Superior temporal gyrus (tissue), 1 donor: ENCODE data around the gene AP2B1.
"Not testable (repeated sequence)": the region's sequence is repeated elsewhere in the genome, so short reads cannot be mapped to it uniquely, and the experiment has no call there.

Experiments
- DNase-seq: peaks from one replicate; pipeline ENCODE4 v3.0.0-alpha.2; 2016; ENCODE audit errors: extremely low spot score

Gene AP2B1

DNA sequence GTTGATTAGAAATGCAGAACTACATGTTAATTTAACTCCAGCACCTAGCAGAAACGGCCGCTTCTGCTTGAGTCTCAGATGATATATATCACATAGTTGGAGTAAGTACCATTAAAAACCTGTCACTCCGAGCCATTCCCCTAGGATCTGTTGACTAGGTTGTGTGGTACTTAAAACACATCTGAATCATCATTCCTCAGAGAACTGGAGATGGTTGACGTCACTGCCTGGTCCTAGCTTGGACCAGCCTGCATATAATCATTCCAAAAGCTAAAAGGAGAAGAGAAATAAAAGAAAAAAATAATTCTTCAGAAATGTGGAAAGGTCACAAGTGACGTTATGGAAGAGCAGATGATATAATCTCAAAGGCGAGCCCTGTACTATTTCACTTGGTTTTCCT, 113.0 kb downstream of the AP2B1 start:
- DNase-seq, result no peak

DNA sequence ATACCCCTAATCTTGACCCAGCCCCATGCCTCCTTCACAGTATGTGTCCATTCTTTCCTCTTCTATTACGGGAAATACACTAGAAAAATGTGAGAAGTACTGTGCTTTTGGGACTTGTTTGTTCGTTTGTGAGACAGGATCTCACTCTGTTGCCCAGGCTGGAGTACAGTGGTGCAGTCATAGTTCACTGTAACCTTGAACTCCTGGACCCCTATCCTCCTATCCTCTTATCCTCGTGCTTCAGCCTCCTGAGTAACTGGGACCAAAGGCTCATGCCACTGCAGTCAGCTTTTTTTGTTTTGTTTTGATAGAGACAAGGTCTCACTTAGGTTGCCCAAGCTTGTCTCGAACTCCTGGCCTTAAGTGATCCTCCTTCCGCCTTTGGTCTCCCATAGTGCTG, 114.4 kb downstream of the AP2B1 start:
- no peak for DNase-seq

DNA sequence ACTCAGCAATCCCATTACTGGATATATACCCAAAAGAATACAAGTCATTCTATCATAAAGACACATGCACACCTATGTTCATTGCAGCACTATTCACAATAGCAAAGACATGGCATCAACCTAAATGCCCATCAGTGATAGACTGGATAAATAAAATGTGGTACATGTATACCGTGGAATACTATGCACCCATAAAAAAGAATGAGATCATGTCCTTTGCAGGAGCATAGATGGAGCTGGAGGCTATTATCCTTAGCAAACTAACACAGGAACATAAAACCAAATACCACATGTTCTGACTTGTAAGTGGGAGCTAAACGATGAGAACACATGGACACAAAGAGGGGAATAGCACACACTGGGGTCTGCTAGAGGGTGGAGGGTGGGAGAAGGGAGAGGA, 116.2 kb downstream of the AP2B1 start:
- not testable (repeated sequence) for DNase-seq

DNA sequence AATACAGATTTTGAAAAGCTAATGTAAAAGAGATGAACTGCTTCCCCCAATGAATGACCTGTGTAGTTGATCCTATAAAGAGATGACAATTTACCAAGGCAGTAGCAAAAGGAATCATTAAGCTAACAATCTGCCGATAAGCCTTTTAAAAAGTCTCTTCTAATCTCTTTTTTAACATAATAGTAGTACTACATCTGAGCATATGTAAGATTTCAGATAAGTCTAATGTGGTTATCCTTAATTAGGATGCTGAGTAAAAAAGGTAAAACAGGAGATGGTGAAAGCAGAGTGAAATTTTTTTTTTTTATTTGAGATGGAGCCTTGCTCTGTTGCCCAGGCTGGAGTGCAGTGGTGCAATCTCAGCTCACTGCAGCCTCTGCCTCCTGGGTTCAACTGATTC, 118.1 kb downstream of the AP2B1 start:
- no peak for DNase-seq

DNA sequence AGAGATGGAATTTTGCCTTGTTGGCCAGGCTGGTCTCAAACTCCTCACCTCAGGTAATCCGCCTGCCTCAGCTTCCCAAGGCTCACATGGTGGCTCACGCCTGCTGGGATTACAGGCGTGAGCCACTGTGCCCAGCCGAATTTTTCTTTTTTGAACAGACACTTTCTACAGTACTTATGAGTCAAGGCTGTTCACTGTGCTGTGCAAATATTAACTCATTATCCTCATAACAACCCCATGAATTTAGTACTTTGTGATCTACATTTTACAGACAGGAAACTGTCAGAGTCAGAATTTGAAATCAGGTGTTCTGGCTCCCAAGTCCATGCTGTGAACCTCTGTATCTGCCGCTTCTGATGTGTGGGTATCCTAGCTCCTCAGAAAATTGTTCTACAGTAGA, 118.6 kb downstream of the AP2B1 start:
- no peak for DNase-seq

DNA sequence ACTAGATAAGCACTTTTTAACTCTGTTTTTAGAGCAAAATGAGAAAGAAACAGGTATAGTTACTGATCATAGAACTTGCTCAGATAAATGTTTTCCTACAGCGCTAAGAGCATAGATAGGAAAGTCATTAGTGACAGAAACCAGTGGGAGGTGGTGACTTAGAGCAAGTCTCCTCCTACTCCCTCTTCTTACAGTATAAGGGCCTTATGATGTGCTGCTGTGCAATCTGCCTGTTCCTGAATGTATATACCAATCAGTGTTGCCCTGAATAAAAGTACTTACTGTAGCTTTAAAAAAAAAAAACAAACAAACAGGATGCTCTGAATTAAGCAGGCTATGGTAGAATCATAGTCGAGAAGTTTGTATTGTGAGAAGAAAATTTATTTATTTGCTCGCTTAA, 121.0 kb downstream of the AP2B1 start:
- DNase-seq, result no peak

DNA sequence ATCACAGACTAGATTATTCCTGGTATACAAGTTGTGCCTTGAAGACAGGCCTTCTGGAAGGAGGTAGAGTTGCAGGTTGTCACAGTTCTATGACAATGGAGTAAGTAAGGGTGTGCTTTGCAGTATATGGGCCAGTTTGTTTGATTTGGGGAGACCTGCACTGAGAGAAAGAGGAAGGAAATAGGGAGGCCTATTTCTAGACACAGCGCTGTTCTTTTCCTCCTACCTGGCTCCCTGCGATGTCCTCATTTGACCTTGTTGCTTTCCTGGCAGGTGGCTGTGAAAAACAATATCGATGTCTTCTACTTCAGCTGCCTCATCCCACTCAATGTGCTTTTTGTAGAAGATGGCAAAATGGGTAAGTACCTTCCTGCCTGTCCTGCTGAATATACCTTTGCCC, 121.8 kb downstream of the AP2B1 start:
- DNase-seq, result no peak

DNA sequence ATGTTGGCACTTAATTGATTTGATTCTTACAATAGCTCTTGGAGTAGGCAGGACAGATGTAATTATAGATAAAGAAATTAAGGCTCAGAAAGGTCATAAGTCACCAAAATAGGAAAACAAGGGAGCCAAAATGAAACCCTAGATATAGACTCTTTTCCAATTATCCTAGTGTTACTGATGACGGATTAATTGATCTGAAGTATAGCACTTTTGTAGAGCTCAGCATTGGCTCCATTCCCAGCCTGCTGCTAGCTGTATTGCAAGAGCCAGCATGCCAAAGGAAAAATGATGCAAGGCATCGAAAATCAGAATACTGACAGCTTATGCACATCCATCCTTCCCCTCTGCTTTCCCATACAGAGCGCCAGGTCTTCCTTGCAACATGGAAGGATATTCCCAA, 122.8 kb downstream of the AP2B1 start:
- DNase-seq, result no peak

DNA sequence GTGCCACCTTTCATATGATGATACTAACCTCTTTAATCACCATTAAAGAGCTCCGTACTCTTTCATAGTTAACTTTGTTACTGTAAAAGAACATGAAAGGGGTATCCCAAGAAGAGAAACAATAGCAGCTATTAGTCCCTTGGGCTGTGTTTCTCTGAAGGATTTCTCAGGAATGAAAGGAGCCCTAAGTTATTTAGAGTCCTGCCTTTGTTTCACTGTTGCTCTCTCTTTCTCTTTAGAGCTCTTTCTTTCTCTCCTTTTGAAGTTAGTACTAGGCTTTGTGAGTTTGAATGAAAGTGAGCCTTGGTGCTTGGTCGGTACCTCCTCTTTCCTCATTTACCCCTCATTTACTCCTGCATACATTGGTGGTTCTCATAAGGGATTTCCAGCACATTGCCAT, 123.8 kb downstream of the AP2B1 start:
- DNase-seq, result no peak

DNA sequence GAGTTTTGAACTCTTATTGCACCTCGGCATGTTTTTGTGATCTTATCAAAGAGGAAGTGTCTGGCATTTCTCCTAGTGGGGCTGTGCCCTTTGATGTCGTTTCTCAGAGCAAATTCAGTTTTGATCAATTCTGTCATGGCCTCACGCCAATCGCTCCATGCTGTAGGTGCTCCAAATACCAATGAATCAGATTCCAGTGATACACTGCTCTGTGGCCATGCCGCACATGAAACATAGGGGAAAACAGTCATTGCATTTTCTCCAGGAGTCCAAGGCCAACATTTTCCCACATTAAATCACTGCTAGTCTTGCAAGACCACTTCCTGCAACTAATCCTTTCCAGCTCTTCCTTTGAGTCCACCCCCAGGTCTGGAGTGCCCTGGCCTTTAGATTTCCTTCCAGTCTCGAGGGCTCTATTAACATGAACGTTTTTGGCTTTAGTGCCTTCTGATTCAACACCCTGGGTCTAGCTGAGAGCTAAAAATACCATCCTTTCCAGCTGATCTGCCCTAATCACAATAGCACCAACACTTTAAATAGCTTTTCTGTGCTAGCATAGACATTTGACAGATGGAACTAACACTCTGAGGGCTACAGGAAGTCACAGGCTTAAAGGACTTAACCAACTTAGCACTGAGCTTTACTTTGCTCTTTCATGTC, 126.1 kb downstream of the AP2B1 start:
- no peak for DNase-seq

DNA sequence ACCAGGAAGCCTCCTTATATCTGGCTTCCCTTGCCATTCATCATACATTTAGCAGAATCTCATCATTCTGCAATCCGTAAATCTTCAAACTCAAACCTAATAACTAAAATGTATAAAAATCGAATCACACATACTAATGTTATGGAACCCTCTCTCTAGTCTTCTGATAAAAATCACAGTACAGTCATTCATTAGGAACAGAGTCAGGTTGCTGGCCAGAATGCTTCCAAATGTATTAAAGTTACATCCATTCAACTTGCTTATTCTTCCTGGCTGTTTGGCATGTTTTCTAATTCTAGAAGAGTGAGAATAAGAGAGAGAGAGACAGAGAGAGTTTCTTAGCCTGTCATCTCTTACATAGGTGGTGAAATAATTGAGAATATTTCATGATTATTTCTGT, 127.9 kb downstream of the AP2B1 start:
- DNase-seq, result no peak

DNA sequence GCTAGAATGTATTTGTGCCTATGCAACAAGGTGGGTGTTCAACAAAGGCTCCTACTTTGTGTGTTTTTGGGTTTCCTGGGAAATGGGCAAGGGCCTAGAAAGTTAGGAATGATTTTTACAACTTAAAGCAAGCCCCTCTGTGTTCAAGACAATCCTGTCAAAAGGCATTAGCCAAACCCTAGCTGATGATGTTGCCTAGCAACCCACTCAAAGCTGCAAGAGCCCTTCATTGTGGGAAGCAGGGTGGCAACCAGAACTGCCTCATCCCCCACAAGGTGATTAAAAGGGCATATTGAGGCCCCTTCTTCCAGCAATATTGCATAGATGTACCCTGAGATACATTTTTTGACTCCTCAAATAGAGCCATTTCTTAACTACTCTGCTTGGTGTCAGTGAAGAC, 128.3 kb downstream of the AP2B1 start:
- DNase-seq, result no peak

DNA sequence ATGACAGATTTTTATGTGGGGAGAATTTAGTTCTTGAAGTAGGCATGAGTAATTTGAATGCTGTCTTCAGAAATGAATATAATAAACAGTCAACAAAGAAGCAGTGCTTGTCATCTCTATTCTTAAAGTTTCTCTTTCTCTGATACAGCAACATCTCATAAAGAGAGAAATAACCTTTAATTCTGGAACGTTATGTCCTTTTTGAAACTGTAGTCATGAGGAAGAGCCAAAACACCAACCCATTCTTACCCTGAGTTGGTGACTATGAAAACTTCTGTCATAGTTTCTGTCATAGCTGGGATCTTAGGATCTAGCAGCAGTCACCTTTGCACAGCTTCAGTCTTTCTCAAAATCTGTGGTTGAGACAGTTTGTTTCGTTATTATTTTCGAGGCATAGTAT, 129.1 kb downstream of the AP2B1 start:
- no peak for DNase-seq

DNA sequence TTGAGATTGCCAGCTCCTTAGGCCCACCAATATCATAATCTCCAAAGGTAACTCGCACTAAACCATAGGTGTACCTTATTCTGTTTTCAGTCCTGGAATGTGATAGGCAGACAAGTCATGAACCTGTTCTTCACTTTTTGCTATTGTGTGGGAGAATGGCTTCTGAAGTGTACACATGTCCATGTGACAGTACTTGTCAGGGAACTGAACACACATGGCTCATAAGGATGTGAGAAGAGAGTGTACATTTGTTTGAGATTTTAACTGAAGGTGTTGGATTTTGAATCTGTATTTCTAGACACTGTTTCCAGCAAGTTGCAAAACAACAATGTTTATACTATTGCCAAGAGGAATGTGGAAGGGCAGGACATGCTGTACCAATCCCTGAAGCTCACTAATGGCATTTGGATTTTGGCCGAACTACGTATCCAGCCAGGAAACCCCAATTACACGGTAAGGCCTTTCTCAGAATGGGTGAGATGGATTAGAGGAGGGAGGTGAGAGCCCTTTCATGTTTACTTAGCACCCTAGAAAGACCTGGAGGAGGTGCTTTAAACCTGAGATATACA, 129.9 kb downstream of the AP2B1 start:
- no peak for DNase-seq

DNA sequence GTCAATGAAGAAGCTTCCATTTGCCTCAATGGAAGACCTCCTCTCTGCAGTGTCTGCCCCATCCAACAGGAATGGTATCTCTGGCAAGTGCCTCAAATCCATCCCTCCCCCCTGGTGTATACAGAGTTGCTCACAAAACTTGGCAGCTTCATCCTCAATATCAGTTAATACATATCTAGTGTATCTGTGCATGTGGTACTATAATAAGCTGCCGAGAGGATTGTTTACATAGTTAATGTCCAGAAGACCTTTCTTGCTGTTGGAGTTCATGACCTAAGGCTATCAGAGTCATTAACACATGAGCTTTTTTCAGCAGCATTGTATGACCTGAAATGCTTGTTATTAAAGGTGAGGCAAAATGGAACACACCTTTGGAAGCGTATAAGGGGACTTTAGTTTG, 130.4 kb downstream of the AP2B1 start:
- DNase-seq, result no peak

DNA sequence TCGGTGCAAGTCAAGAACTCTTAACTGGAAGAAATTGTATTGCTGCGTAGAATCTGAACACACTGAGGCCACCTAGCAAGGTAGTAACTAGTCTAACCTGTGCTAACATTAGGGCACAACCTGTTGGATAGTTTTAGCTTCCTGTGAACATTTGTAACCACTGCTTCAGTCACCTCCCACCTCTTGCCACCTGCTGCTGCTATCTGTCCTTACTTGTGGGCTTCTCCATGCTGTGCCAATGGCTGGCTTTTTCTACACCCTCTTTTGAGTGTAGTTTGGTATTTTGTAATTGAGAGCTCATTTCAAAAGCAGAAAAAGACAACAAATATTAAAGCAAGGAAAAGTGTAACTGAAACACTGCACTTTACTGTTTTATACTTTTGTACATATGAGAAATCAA, 136.6 kb downstream of the AP2B1 start:
- no peak for DNase-seq

DNA sequence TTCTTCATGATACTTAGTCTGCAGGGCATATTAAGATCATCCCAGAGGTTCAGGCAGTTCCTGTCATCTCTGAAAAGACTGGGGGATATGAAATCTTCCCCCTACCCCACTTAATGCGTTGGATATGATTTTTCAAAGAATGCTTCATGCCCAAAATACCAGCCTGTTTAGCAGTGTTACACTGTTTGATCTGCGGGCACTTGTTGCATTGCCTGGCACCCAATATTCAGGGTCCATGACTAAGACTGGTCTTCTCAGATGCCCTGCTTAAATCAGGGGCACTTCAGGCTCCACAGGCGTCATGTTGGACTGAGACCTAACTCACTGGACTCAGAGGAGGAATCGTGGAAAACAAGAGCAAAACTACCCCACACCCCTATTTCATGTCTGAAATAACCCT, 137.9 kb downstream of the AP2B1 start:
- DNase-seq, result no peak

DNA sequence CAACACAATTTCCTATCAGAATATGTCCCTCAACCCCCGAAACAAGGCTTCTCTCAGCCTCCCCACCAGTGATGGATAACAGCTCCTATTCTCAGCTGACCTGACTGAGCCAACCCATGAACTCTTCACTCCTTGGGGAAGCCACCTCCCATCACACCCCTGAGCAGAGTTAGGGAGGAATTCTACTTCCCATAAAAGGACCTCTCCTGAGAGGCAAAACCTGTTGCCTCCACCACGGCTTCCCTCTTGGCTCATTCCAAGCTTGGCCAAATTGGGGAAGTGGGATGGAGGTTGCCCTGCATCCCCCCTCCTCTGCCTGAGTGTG, 138.6 kb downstream of the AP2B1 start:
- no peak for DNase-seq

DNA sequence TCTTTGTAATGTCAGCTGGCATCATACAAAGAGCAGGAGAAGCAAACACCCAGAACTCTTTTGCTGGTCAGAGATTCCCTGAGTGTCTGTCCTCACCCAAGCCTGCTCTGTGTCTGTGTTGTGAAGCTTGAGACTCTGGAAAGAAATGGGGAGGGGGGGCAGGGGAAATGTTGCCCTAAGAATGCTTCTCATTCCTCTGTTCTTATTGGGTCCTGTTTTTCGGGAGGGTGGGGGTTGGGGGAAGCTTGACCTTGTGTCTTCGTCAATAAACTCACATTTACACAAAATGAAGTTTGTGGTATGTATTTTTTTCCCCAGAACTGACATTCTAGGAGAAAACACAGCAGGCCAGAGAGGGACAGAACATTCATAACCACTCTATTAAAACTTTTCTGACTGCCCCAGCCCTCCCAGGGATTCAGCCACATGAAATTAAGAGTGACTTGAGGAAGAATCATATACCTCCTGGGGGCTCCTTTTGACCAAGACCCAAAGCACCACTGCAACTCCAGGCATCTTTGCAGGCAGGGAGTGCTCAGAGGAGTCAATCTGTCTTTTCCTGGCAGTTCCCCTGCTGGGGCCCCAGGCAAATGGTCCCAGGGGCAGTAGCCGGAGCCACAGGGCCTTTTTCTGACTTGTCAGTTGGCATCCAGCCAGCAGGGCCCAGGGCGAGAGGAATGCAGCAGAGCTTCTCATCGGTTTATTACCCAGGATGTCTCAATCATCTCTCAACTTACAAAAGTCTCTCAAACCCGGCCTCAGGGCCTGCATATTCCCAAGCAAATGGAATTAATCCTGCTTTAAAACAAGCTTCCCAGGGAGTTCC, 139.2 kb downstream of the AP2B1 start:
- DNase-seq, result no peak

DNA sequence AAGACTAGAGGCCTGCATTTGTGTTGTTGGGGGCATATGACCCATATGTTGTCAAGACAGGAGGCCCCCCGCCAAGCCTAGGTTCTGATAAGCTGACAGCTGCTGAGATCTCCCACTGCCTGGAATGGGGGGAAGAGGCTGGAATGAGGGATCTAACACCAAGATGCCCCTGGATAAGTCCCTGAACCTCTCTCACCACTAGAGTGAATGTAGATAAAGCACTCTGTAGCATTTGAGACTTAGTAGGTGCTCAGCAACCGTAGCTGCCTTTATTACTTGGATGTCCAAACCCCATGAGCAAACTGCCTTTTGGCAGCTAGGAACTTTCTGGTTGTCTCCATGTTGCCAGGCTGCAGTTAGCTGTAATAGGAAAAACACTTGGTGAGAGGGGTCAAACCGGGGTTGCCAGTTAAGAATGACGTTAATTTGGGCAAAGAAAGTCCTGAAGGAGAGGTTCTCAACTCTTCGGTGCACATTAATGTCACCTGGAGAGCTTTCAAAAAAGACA, 139.9 kb downstream of the AP2B1 start:
- no peak for DNase-seq

DNA sequence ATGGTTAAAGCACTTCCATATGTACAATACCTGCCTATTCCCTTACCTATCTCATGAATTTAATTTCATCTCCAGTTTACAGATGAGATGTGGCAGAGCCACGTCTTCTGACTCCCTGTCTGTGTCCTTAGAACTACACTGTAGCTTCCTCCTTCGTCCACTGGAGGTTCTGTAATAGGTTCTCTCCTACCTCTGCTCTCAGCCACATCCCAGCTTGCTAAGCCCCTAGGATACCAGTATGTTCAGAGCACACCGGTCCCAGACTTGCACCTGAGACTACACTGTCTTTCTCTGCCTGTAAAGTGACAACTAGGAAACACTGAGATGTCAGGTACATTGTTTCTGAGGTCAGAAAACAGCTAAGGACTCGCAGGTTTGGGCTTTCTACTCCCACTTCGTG, 140.5 kb downstream of the AP2B1 start:
- no peak for DNase-seq

DNA sequence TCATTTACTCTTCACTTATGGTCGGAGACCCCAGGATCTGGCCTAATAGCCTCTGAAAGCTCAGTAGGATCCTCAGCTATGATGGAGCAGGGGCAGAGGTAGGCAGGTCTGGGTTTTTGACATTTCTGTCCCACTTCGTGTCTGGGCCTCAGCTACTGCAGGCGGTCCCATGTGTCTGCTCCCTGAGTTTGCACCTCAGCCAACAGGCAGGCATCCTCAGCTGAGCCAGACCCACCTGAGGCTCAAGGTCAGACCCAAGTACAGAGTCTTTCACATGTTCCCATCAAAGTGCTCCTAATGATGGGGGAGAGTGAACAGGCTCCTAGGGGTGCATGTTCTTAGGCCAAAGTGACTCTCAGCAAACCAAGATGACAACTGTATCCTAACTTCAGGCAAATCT, 141.4 kb downstream of the AP2B1 start:
- no peak for DNase-seq

DNA sequence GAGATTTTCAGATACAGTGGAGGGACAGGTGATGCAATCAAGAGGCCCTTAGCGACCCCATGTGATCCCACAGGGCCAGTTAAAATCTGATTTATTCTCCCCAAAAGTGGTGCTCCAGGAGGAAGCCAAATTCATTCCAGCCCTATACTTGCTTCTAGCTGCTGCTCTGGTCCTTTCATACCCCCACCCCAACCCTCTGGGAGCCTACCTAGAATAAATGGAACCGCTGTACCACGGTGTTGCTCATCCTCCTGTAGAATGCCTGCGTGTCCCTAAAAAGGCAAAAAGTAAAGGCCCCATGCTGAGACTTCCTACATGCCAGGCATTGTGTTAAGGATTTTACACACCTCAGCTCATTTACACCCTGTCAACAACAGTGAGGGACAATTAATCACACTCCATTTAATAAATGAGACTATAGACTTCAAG, 142.3 kb downstream of the AP2B1 start:
- no peak for DNase-seq
